Uterus (tissue), 4 donors: ENCODE results near the gene CDK5RAP3. TPM values are rescaled to one million over a fixed set of nuclear protein-coding genes. Genes with fewer than 3 reads are reported as not detected.
"Not testable (repeated sequence)": the region's sequence is repeated elsewhere in the genome, so short reads cannot be mapped to it uniquely, and the experiment has no call there.

Experiments used
- DNase-seq, 2 donors: peaks; one replicate each; pipeline ENCODE4 v3.0.0-alpha.2; 2019 to 2020
- H3K27ac ChIP-seq, 2 donors: fragments of 200-600 bp; sonication (generic); 1 replicate in 1 of 2; 2 replicates in 1 of 2; pipeline ENCODE4 v1.5.1; 2016 to 2018
- H3K27me3 ChIP-seq, 2 donors: fragments of 200-600 bp; sonication (generic); one replicate each; pipeline ENCODE4 v1.5.1; 2018 to 2019; ENCODE audit warnings: control low read depth in 1 of 2
- H3K36me3 ChIP-seq, 2 donors: fragments of 200-600 bp; sonication (generic); one replicate each; pipeline ENCODE4 v1.5.1; 2019; ENCODE audit warnings: control low read depth in 1 of 2
- H3K4me1 ChIP-seq, 2 donors: fragments of 200-600 bp; sonication (generic); one replicate each; pipeline ENCODE4 v1.5.1; 2018 to 2019; ENCODE audit warnings: control low read depth in 1 of 2
- H3K4me3 ChIP-seq, 2 donors: fragments of 200-600 bp; sonication (generic); 1 replicate in 1 of 2; 2 replicates in 1 of 2; pipeline ENCODE4 v1.5.1; 2018 to 2019; ENCODE audit warnings: mild to moderate bottlenecking in 1 of 2
- H3K9me3 ChIP-seq, 2 donors: fragments of 200-600 bp; sonication (generic); one replicate each; pipeline ENCODE4 v1.5.1; 2019; ENCODE audit warnings: control low read depth in 1 of 2
- CTCF ChIP-seq, 4 experiments: fragments of 200-600 bp in 2 of 4; fragments of 450-650 bp in 2 of 4; sonication (generic) in 2 of 4; IDR thresholded peaks; one replicate each; pipeline ENCODE4 v1.5.1; 2016 to 2019; ENCODE audit warnings: antibody characterized with exemption in 4 of 4, mild to moderate bottlenecking in 2 of 4, moderate library complexity in 1 of 4
- POLR2A ChIP-seq, 2 donors: fragments of 450-650 bp; IDR thresholded peaks; one replicate each; pipeline ENCODE4 v1.6.1; 2016; ENCODE audit warnings: antibody characterized with exemption in 2 of 2, mild to moderate bottlenecking in 1 of 2, moderate library complexity in 1 of 2
- intact Hi-C: fragments of 100-400 bp; cut with DNase I; formaldehyde crosslinking; loops from one replicate; pipeline ENCODE4 v1.15.1; 2023; ENCODE audit warnings: low total_unique reads
- total RNA-seq, 4 donors: library from RNA; depleted of rRNA in 3 of 4; stranded (reverse); fragments of >200 nt in 3 of 4; gene quantifications; one replicate each; pipeline versions ENCODE4 v1.1.0 to v1.2.4, GENCODE V29; 2014 to 2023
- donor health status: DM: yes; HTN: yes; CAD: no.

CDK5RAP3 gene
- total RNA-seq, 4 donors from 2014 or later, result 118 to 180 (median 146) TPM

DNA sequence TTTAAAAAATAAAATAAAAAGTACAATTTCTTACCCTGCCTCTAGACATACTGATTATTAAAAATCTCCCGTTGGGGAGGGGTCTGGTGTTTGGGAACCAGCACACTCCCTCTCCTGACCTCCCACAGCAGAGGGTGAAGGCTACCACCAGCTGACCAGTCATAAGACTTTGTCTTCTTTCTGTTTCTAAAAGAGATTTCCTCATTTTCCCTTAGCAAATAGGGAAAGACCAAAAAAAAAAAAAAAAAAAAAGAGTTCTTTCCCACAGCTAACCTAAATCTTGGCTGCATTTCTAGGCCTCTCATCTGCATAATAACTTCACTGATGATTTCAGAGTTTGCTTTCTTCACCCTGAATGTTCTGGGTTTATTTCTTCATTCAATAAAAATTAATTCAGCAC, 30.3 kb downstream of the CDK5RAP3 start:
- intact Hi-C loops, result no loop called here
- no peaks in the 10 kb centered on the region for H3K4me1 ChIP-seq
- H3K9me3 ChIP-seq, result no peaks in the 10 kb centered on the region
- TF ChIP-seq CTCF (IDR thresholded peaks at IDR 0.05) (no peak), POLR2A (IDR thresholded peaks at IDR 0.05) (no peak)
- no peak for DNase-seq
- H3K27ac ChIP-seq, result no peak overlapping the region
- H3K27me3 ChIP-seq, result no peaks in the 10 kb centered on the region
- H3K4me3 ChIP-seq, result no peak overlapping the region
- H3K36me3 ChIP-seq, result no peaks in the 10 kb centered on the region

DNA sequence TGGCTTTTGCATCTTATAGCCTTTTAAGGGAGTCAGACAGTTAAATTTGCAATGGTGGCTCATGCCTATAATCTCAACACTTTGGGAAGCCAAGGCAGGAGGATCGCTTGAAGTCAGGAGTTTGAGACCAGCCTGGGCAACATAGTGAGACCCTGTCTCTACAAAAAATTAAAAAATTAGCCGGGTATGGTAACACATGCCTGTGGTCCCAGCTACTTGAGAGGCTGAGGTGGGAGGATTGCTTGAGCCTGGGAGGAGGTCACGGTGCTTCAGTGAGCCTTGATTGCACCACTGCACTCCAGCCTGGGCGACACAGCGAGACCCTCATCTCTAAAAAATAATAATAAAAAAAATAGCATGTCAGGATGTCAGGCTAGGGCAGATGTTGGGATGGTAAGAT, 30.7 kb downstream of the CDK5RAP3 start:
- H3K27ac ChIP-seq, DNase-seq, H3K9me3 ChIP-seq, H3K4me3 ChIP-seq, H3K36me3 ChIP-seq, H3K4me1 ChIP-seq, H3K27me3 ChIP-seq, intact Hi-C loops: not testable (repeated sequence)

- DNase-seq, result no peak
- Histone ChIP-seq H3K27me3 (no peaks in the 10 kb centered on the region), H3K27ac (peak overlapping the region in 1 of 2 donors; percentile 24), H3K4me3 (no peak overlapping the region), H3K9me3 (no peaks in the 10 kb centered on the region), H3K36me3 (no peaks in the 10 kb centered on the region), H3K4me1 (no peaks in the 10 kb centered on the region)
- TF ChIP-seq POLR2A (IDR thresholded peaks at IDR 0.05) (no peak), CTCF (IDR thresholded peaks at IDR 0.05) (no peak)
- intact Hi-C loops, result no loop called here
Measured at GRCh38 chr17:48002266-48002915, 31.5 kb downstream of the CDK5RAP3 start.

DNA sequence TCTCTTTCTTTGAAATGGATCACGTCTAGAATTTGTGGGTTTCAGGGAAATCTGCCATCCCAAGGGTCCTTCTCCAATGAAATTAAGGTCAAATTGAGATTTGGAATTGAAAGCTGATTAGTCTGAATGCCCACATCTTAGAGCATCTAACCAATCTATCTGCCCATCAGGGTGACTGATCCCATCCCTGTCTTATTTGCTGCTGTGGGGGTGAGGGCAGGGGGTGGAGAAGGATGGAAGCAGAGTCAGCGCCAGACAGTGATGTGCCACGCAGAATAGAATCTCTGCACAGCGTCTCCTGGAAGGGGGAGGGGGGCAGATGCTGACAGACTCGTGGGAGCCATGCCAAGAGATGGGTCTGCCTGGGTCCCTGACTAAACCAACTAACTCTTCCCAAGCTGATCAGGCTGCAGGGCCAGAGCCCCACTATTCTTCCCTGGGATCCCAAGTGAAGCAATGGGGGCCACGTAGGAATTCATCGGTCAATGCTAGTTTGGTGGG, 32.1 kb downstream of the CDK5RAP3 start:
- no peaks in the 10 kb centered on the region for H3K36me3 ChIP-seq
- no peak for DNase-seq
- H3K27ac ChIP-seq, result no peak overlapping the region
- H3K9me3 ChIP-seq, result no peaks in the 10 kb centered on the region
- TF ChIP-seq CTCF (IDR thresholded peaks at IDR 0.05) (no peak), POLR2A (IDR thresholded peaks at IDR 0.05) (no peak)
- no peaks in the 10 kb centered on the region for H3K27me3 ChIP-seq
- no peaks in the 10 kb centered on the region for H3K4me1 ChIP-seq
- intact Hi-C loops, result no loop called here
- no peak overlapping the region for H3K4me3 ChIP-seq

GRCh38 chr17:48003417-48004151, 32.7 kb downstream of the CDK5RAP3 start:
- no peaks in the 10 kb centered on the region for H3K4me1 ChIP-seq
- H3K4me3 ChIP-seq, result no peak overlapping the region
- no peak overlapping the region for H3K27ac ChIP-seq
- TF ChIP-seq CTCF (IDR thresholded peaks at IDR 0.05), result no peak
- TF ChIP-seq POLR2A (IDR thresholded peaks at IDR 0.05), result no peak
- intact Hi-C loops, result no loop called here
- no peak for DNase-seq
- no peaks in the 10 kb centered on the region for H3K36me3 ChIP-seq
- no peaks in the 10 kb centered on the region for H3K9me3 ChIP-seq
- H3K27me3 ChIP-seq, result no peaks in the 10 kb centered on the region
